Lower leg skin (tissue), 3 donors: ENCODE results near the gene MS4A12.

Source experiments
- POLR2A ChIP-seq, 2 donors: fragments of 450-650 bp; IDR thresholded peaks; one replicate each; pipeline ENCODE4 v1.6.1; 2016 to 2017; ENCODE audit warnings: antibody characterized with exemption in 2 of 2, mild to moderate bottlenecking in 1 of 2, moderate library complexity in 1 of 2
- TF ChIP-seq, protein P1 (sequence below), 3 donors: fragments of 450-650 bp; IDR thresholded peaks; one replicate each; pipeline ENCODE4 v1.5.1; 2016; ENCODE audit warnings: antibody characterized with exemption in 3 of 3, mild to moderate bottlenecking in 3 of 3, moderate library complexity in 2 of 3

GRCh38 chr11:60459345-60459744 lies 33.2 kb upstream of the MS4A12 start:
- TF ChIP-seq, protein P1, sequence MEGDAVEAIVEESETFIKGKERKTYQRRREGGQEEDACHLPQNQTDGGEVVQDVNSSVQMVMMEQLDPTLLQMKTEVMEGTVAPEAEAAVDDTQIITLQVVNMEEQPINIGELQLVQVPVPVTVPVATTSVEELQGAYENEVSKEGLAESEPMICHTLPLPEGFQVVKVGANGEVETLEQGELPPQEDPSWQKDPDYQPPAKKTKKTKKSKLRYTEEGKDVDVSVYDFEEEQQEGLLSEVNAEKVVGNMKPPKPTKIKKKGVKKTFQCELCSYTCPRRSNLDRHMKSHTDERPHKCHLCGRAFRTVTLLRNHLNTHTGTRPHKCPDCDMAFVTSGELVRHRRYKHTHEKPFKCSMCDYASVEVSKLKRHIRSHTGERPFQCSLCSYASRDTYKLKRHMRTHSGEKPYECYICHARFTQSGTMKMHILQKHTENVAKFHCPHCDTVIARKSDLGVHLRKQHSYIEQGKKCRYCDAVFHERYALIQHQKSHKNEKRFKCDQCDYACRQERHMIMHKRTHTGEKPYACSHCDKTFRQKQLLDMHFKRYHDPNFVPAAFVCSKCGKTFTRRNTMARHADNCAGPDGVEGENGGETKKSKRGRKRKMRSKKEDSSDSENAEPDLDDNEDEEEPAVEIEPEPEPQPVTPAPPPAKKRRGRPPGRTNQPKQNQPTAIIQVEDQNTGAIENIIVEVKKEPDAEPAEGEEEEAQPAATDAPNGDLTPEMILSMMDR (IDR thresholded peaks at IDR 0.05), result no peak
- no peak for TF ChIP-seq POLR2A (IDR thresholded peaks at IDR 0.05)
